Measurements from ENCODE around the gene C2CD2.
"Not testable (repeated sequence)": the region's sequence is repeated elsewhere in the genome, so short reads cannot be mapped to it uniquely, and the experiment has no call there.

Gene C2CD2

GRCh38 chr21:41975391-41976272 lies 21.8 kb upstream of the C2CD2 start:
- DNase-seq (ENCODE audit: low read depth in 2 of 2), result no peak

- DNase-seq (ENCODE audit: low read depth in 2 of 2), result no peak
These were observed 20.9 kb upstream of the C2CD2 start for GRCh38 chr21:41974752-41975053.

GRCh38 chr21:41973861-41974751 lies 20.3 kb upstream of the C2CD2 start:
- no peak for DNase-seq (ENCODE audit: low read depth in 2 of 2)

GRCh38 chr21:41973427-41973831 lies 19.6 kb upstream of the C2CD2 start:
- no peak for DNase-seq (ENCODE audit: low read depth in 2 of 2)

GRCh38 chr21:41972511-41973205 lies 18.8 kb upstream of the C2CD2 start:
- DNase-seq (ENCODE audit: low read depth in 2 of 2), result no peak

GRCh38 chr21:41971891-41972290 lies 18.1 kb upstream of the C2CD2 start:
- no peak for DNase-seq (ENCODE audit: low read depth in 2 of 2)

GRCh38 chr21:41970751-41971653 lies 17.2 kb upstream of the C2CD2 start:
- DNase-seq (ENCODE audit: low read depth in 2 of 2), result no peak

- DNase-seq (ENCODE audit: low read depth in 2 of 2), result no peak
These were observed 16.2 kb upstream of the C2CD2 start for GRCh38 chr21:41970106-41970391.

- no peak for DNase-seq (ENCODE audit: low read depth in 2 of 2)
These were observed 13.9 kb upstream of the C2CD2 start for GRCh38 chr21:41967708-41968107.

- no peak for DNase-seq (ENCODE audit: low read depth in 2 of 2)
These were observed 13.2 kb upstream of the C2CD2 start for GRCh38 chr21:41966872-41967621.

GRCh38 chr21:41966041-41966833 lies 12.4 kb upstream of the C2CD2 start:
- no peak for DNase-seq (ENCODE audit: low read depth in 2 of 2)

GRCh38 chr21:41965461-41966013 lies 11.7 kb upstream of the C2CD2 start:
- DNase-seq (ENCODE audit: low read depth in 2 of 2), result no peak

GRCh38 chr21:41965045-41965444 lies 11.2 kb upstream of the C2CD2 start:
- DNase-seq (ENCODE audit: low read depth in 2 of 2), result no peak

GRCh38 chr21:41964171-41964570 lies 10.4 kb upstream of the C2CD2 start:
- no peak for DNase-seq (ENCODE audit: low read depth in 2 of 2)

- no peak for DNase-seq (ENCODE audit: low read depth in 2 of 2)
These were observed 8.7 kb upstream of the C2CD2 start for GRCh38 chr21:41962425-41962966.

- no peak for DNase-seq (ENCODE audit: low read depth in 2 of 2)
These were observed 7.9 kb upstream of the C2CD2 start for GRCh38 chr21:41961753-41962152.

GRCh38 chr21:41961282-41961701 lies 7.5 kb upstream of the C2CD2 start:
- DNase-seq (ENCODE audit: low read depth in 2 of 2), result no peak

- DNase-seq (ENCODE audit: low read depth in 2 of 2), result no peak
These were observed 6.6 kb upstream of the C2CD2 start for GRCh38 chr21:41960386-41960785.

GRCh38 chr21:41959697-41960096 lies 5.9 kb upstream of the C2CD2 start:
- DNase-seq (ENCODE audit: low read depth in 2 of 2), result not testable (repeated sequence)
